T-cell (primary cell): Measurements from ENCODE around the gene FBN3. TPM values are rescaled to one million over a fixed set of nuclear protein-coding genes. Genes with fewer than 3 reads are reported as not detected.

Experiments
- ATAC-seq, 4 experiments: fragments of 200-7000 bp in 3 of 4; fragments of 150-1000 bp in 1 of 4; cut with Tn5 transposase; replicated peaks in 1 of 4; 1 replicate in 3 of 4; 2 replicates in 1 of 4; pipeline ENCODE4 v1.10.0; 2021; ENCODE audit warnings: moderate library complexity in 3 of 4, mild to moderate bottlenecking in 2 of 4, moderate number of reproducible peaks in 1 of 4
- CTCF ChIA-PET, 2 donors: fragments of 300-600 bp; sonication (Branson Sonifier 250); formaldehyde crosslinking; loops; one replicate each; lab custom pipeline; 2022; ENCODE audit warnings: antibody characterized with exemption in 2 of 2; lab: Charles Lee
- POLR2A ChIA-PET, 2 donors: fragments of 300-600 bp; sonication (Branson Sonifier 250); formaldehyde crosslinking; loops; one replicate each; lab custom pipeline; 2022; ENCODE audit warnings: antibody characterized with exemption in 2 of 2; lab: Charles Lee
- DNase-seq, 35 experiments: peaks; one replicate each; pipeline versions ENCODE4 v3.0.0 to v3.0.0-alpha.2; 2013 to 2023
- H3K27ac ChIP-seq: one replicate; pipeline ENCODE4 v1.5.1; 2013; ENCODE audit warnings: low read length
- H3K27me3 ChIP-seq, 2 experiments: replicated peaks in 1 of 2; 1 replicate in 1 of 2; 2 replicates in 1 of 2; pipeline versions ENCODE4 v1.6.1 to v1.7.0; 2013; ENCODE audit warnings: low read length in 1 of 2, mixed read lengths in 1 of 2; ENCODE audit not compliant: control insufficient read depth in 2 of 2, insufficient read depth in 2 of 2; ENCODE audit errors: extremely low read depth in 1 of 2
- H3K36me3 ChIP-seq, 2 donors: 1 replicate in 1 of 2; 2 replicates in 1 of 2; pipeline versions ENCODE4 v1.6.1 to v1.7.0; 2013; ENCODE audit warnings: low read length in 1 of 2; ENCODE audit not compliant: control insufficient read depth in 2 of 2, insufficient read depth in 1 of 2; ENCODE audit errors: extremely low read depth in 1 of 2
- H3K4me1 ChIP-seq, 2 experiments: 1 replicate in 1 of 2; 2 replicates in 1 of 2; pipeline versions ENCODE4 v1.6.1 to v1.7.0; 2013; ENCODE audit warnings: low read length in 2 of 2, mixed read lengths in 1 of 2; ENCODE audit not compliant: insufficient read depth in 2 of 2, control insufficient read depth in 1 of 2; ENCODE audit errors: extremely low read depth in 1 of 2
- H3K4me3 ChIP-seq, 2 donors: 1 replicate in 1 of 2; 2 replicates in 1 of 2; pipeline versions ENCODE4 v1.5.1 to v1.7.0; 2013; ENCODE audit warnings: mild to moderate bottlenecking in 2 of 2, low read length in 1 of 2, moderate library complexity in 1 of 2; ENCODE audit not compliant: control insufficient read depth in 1 of 2; ENCODE audit errors: extremely low read depth in 1 of 2
- H3K9me3 ChIP-seq: 2 replicates; pipeline ENCODE4 v1.7.0; 2013
- H3K27ac Mint-ChIP-seq, 2 donors: one replicate each; pipeline ENCODE4 v1.8.0; 2020 to 2021; ENCODE audit warnings: mild to moderate bottlenecking in 2 of 2, mixed read lengths in 2 of 2
- H3K27me3 Mint-ChIP-seq, 2 donors: one replicate each; pipeline ENCODE4 v1.8.0; 2021 to 2022; ENCODE audit warnings: mixed read lengths in 2 of 2
- H3K36me3 Mint-ChIP-seq: one replicate; pipeline ENCODE4 v1.8.0; 2021; ENCODE audit warnings: mixed read lengths
- H3K4me1 Mint-ChIP-seq, 3 donors: one replicate each; pipeline ENCODE4 v1.8.0; 2020 to 2022; ENCODE audit warnings: mixed read lengths in 3 of 3, mild to moderate bottlenecking in 1 of 3
- H3K4me3 Mint-ChIP-seq, 3 donors: one replicate each; pipeline ENCODE4 v1.8.0; 2020 to 2022; ENCODE audit warnings: mild to moderate bottlenecking in 3 of 3, mixed read lengths in 3 of 3, moderate library complexity in 3 of 3
- H3K9me3 Mint-ChIP-seq, 3 donors: one replicate each; pipeline ENCODE4 v1.8.0; 2020 to 2022; ENCODE audit warnings: mixed read lengths in 3 of 3
- WGBS: methylation state at CpG from one replicate; pipeline ENCODE4 v1.1.5; 2013; ENCODE audit warnings: missing lambda C conversion rate; ENCODE audit not compliant: insufficient coverage; 5-methylcytosine and 5-hydroxymethylcytosine counted together
- total RNA-seq, 35 experiments: library from RNA in 6 of 35; stranded (reverse) in 6 of 35; fragments of 120-200 nt in 1 of 35; gene quantifications; one replicate each; pipeline versions ENCODE4 v1.2.1 to v1.2.4 and lab custom pipeline; 2013 to 2026

Gene FBN3
- total RNA-seq, 5 donors from 2014 or later (not counting 1 experiment from before 2014, with no cell fraction given): 0.03 TPM; not detected in 3

- H3K4me3 ChIP-seq: no peak overlapping the region
- WGBS: 79% methylated on average over 24 of the region's 27 CpGs
- H3K9me3 ChIP-seq: no peaks in the 10 kb centered on the region
- Mint-ChIP-seq H3K4me3 (peak overlapping the region in 1 of 3 donors; percentile 80), H3K36me3 (no peaks in the 10 kb centered on the region), H3K9me3 (no peaks in the 10 kb centered on the region), H3K27me3 (peaks cover 37 to 53% of the 10 kb centered on the region in 2 donors), H3K27ac (no peak overlapping the region), H3K4me1 (peaks cover 9 to 12% (median 10%) of the 10 kb centered on the region in 3 donors)
- DNase-seq (no peak), ATAC-seq (no peak)
- H3K27ac ChIP-seq: no peak overlapping the region
- H3K36me3 ChIP-seq: no peaks in the 10 kb centered on the region
- H3K27me3 ChIP-seq: peaks cover 14 to 73% of the 10 kb centered on the region in 2 experiments
- H3K4me1 ChIP-seq: peaks cover 0 to 6% of the 10 kb centered on the region in 2 experiments
- ChIA-PET CTCF (no interaction called here), POLR2A (no interaction called here)
Measured at GRCh38 chr19:8146877-8147581, 2.4 kb downstream of the FBN3 start.

GRCh38 chr19:8144273-8144995 lies 5.0 kb downstream of the FBN3 start:
- Mint-ChIP-seq H3K27ac (no peak overlapping the region), H3K27me3 (peaks cover 22 to 33% of the 10 kb centered on the region in 2 donors), H3K9me3 (no peaks in the 10 kb centered on the region), H3K4me1 (peaks cover 7 to 10% (median 9%) of the 10 kb centered on the region in 3 donors), H3K36me3 (no peaks in the 10 kb centered on the region), H3K4me3 (no peak overlapping the region)
- peaks cover 0 to 6% of the 10 kb centered on the region in 2 experiments for H3K4me1 ChIP-seq
- no peak overlapping the region for H3K27ac ChIP-seq
- ChIA-PET POLR2A (no interaction called here), CTCF (interaction anchor here in 1 of 2 donors (0.5 kb wide), 1 partner anchor 10 kb away, joined by 8 read pairs; no protein-coding TSS in a partner anchor)
- H3K9me3 ChIP-seq: no peaks in the 10 kb centered on the region
- 78% methylated on average over 3 of the region's 14 CpGs for WGBS
- peaks cover 0 to 55% of the 10 kb centered on the region in 2 experiments for H3K27me3 ChIP-seq
- ATAC-seq (no peak), DNase-seq (no peak)
- no peaks in the 10 kb centered on the region for H3K36me3 ChIP-seq
- H3K4me3 ChIP-seq: no peak overlapping the region

GRCh38 chr19:8143041-8143440 lies 6.4 kb downstream of the FBN3 start:
- Histone ChIP-seq H3K36me3 (no peaks in the 10 kb centered on the region), H3K27me3 (peaks cover 0 to 45% of the 10 kb centered on the region in 2 experiments), H3K27ac (no peak overlapping the region), H3K9me3 (no peaks in the 10 kb centered on the region), H3K4me3 (no peak overlapping the region), H3K4me1 (no peaks in the 10 kb centered on the region)
- Mint-ChIP-seq H3K27me3 (peaks cover 18 to 25% of the 10 kb centered on the region in 2 donors), H3K4me3 (no peak overlapping the region), H3K27ac (no peak overlapping the region), H3K36me3 (no peaks in the 10 kb centered on the region), H3K4me1 (peaks cover under 1 to 4% (median 2%) of the 10 kb centered on the region in 3 donors), H3K9me3 (no peaks in the 10 kb centered on the region)
- no peak for ATAC-seq
- DNase-seq: no peak
- ChIA-PET CTCF (no interaction called here), POLR2A (no interaction called here)
- 82% methylated on average over 8 of the region's 10 CpGs for WGBS

- ChIA-PET CTCF (no interaction called here), POLR2A (no interaction called here)
- Histone ChIP-seq H3K4me3 (no peak overlapping the region), H3K36me3 (no peaks in the 10 kb centered on the region), H3K27me3 (peaks cover 0 to 40% of the 10 kb centered on the region in 2 experiments), H3K9me3 (no peaks in the 10 kb centered on the region), H3K4me1 (no peaks in the 10 kb centered on the region), H3K27ac (no peak overlapping the region)
- Mint-ChIP-seq H3K9me3 (no peaks in the 10 kb centered on the region), H3K27me3 (peaks cover 13 to 20% of the 10 kb centered on the region in 2 donors), H3K36me3 (no peaks in the 10 kb centered on the region), H3K4me1 (no peaks in the 10 kb centered on the region), H3K27ac (no peak overlapping the region), H3K4me3 (no peak overlapping the region)
- no peak for ATAC-seq
- DNase-seq: no peak
- 95% methylated on average over 4 of the region's 6 CpGs for WGBS
Measured at GRCh38 chr19:8142513-8142900, 6.9 kb downstream of the FBN3 start.

GRCh38 chr19:8141726-8142512 lies 7.5 kb downstream of the FBN3 start:
- H3K27me3 Mint-ChIP-seq: peaks cover 10 to 20% of the 10 kb centered on the region in 2 donors
- no peaks in the 10 kb centered on the region for H3K36me3 Mint-ChIP-seq
- no peak for ATAC-seq
- 88% methylated on average over 14 of the region's 21 CpGs for WGBS
- H3K27ac Mint-ChIP-seq: no peak overlapping the region
- H3K36me3 ChIP-seq: no peaks in the 10 kb centered on the region
- H3K4me1 Mint-ChIP-seq: no peaks in the 10 kb centered on the region
- DNase-seq: no peak
- no peaks in the 10 kb centered on the region for H3K9me3 ChIP-seq
- H3K9me3 Mint-ChIP-seq: no peaks in the 10 kb centered on the region
- no peak overlapping the region for H3K4me3 Mint-ChIP-seq
- no peaks in the 10 kb centered on the region for H3K4me1 ChIP-seq
- ChIA-PET CTCF (interaction anchor here in 1 of 2 donors (0.7 kb wide), 2 partner anchors 69 to 144 kb away, joined by 3 to 6 read pairs; no protein-coding TSS in a partner anchor), POLR2A (no interaction called here)
- H3K27ac ChIP-seq: no peak overlapping the region
- H3K27me3 ChIP-seq: peaks cover 0 to 34% of the 10 kb centered on the region in 2 experiments
- no peak overlapping the region for H3K4me3 ChIP-seq

GRCh38 chr19:8138201-8138600 lies 11.2 kb downstream of the FBN3 start:
- ATAC-seq (no peak), DNase-seq (no peak)
- 90% methylated on average over 10 of the region's 17 CpGs for WGBS
- Mint-ChIP-seq H3K4me1 (no peaks in the 10 kb centered on the region), H3K36me3 (no peaks in the 10 kb centered on the region), H3K9me3 (no peaks in the 10 kb centered on the region), H3K27me3 (peaks cover 3 to 4% of the 10 kb centered on the region in 2 donors), H3K27ac (no peak overlapping the region), H3K4me3 (no peak overlapping the region)
- ChIA-PET POLR2A (no interaction called here), CTCF (no interaction called here)
- Histone ChIP-seq H3K4me1 (no peaks in the 10 kb centered on the region), H3K4me3 (no peak overlapping the region), H3K27ac (no peak overlapping the region), H3K27me3 (peaks cover 0 to 20% of the 10 kb centered on the region in 2 experiments), H3K36me3 (no peaks in the 10 kb centered on the region), H3K9me3 (no peaks in the 10 kb centered on the region)
